ENCODE results near the gene LPXN. TPM values are rescaled to one million over a fixed set of nuclear protein-coding genes. Genes with fewer than 3 reads are reported as not detected.
A peak's percentile ranks its signal among the peaks of the same experiment; 100 is the strongest.
"Not testable (repeated sequence)": the region's sequence is repeated elsewhere in the genome, so short reads cannot be mapped to it uniquely, and the experiment has no call there.

Gene LPXN
- total and polyA plus RNA-seq, 10 donors, result 50.8 to 83.7 (median 65.5) TPM

DNA sequence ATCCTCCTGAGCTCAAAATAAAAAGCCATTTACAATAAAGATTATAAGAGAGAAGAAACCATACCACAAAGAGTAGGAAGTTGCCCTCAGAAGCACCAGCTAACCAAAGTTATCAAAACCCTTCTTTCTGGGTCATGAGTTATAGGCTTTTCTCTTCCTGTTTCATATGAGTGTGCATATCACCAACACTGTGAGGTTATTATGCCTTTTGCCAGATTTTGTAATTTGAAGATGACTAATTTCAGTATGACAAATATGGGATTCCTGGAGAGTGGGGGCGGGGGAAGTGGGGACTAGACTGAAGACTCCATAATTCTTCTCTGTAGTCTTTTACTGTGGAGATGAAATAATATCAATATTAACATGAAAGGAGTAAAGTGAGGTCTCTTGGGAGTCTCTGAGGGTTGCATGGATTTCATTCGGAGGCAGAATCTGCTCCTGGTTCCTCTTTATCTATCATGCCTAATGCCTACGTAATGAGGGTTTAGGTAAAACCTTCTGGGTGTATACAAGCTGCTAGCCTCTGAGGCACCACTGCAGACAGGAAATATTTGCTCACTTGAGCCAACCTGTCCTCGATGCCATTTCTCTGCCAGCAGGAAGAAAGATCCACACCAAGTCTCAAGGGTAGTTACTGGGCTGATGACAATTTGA, 2.1 kb downstream of the LPXN start:
- Histone ChIP-seq H3K4me1 (peaks cover 13 to 90% (median 64%) of the 10 kb centered on the region in 6 donors), H3K36me3 (peaks cover 0 to 28% (median 18%) of the 10 kb centered on the region in 6 donors), H3K27me3 (replicated peaks in 1 of 7) (no peaks in the 10 kb centered on the region), H3K27ac (peak overlapping the region; percentile 68 to 100 (median 100)), H3K9me3 (no peaks in the 10 kb centered on the region), H3K4me3 (peak overlapping the region in 6 of 8 donors; percentile 2 to 81 (median 44))
- 17 to 20% (median 18%) methylated on average over 4 of the region's 4 CpGs for WGBS, 5 donors
- DNase-seq, result no peak
- intact Hi-C loops (cut with DNase I; ENCODE audit: low total_unique reads), result no loop called here
- TF ChIP-seq POLR2A (IDR thresholded peaks at IDR 0.05) (peak in 1 of 3 donors; percentile 33), POLR2AphosphoS5 (IDR thresholded peaks at IDR 0.05) (peak in 1 of 3 donors; percentile 71), CTCF (IDR thresholded peaks at IDR 0.05 in 8 of 11, conservative IDR thresholded peaks at IDR 0.05 in 3 of 11) (no peak)

- Histone ChIP-seq H3K27ac (peak overlapping the region in 7 of 8 donors; percentile 98 to 100 (median 100)), H3K4me1 (peaks cover 13 to 96% (median 71%) of the 10 kb centered on the region in 6 donors), H3K36me3 (peaks cover 0 to 34% (median 18%) of the 10 kb centered on the region in 6 donors), H3K4me3 (peak overlapping the region in 4 of 8 donors; percentile 44 to 81 (median 44))
- H3K27me3 ChIP-seq (replicated peaks in 1 of 7); H3K9me3 ChIP-seq; intact Hi-C loops (cut with DNase I; ENCODE audit: low total_unique reads): not testable (repeated sequence)
- DNase-seq, result peak; percentile 69
- 67 to 78% (median 77%) methylated on average over 14 of the region's 14 CpGs for WGBS, 5 donors
Observed at GRCh38 chr11:58572906-58573305, 2.8 kb downstream of the LPXN start.

GRCh38 chr11:58567889-58568512, 7.7 kb downstream of the LPXN start:
- H3K4me1 ChIP-seq, result peaks cover 0 to 96% (median 39%) of the 10 kb centered on the region in 6 donors
- WGBS, 5 donors, result 50 to 53% (median 50%) methylated on average over 4 of the region's 4 CpGs
- no peaks in the 10 kb centered on the region for H3K27me3 ChIP-seq (replicated peaks in 1 of 7)
- DNase-seq, result peak; percentile 83
- TF ChIP-seq POLR2AphosphoS5 (IDR thresholded peaks at IDR 0.05) (peak in 1 of 3 donors; percentile 33), CTCF (IDR thresholded peaks at IDR 0.05 in 8 of 11, conservative IDR thresholded peaks at IDR 0.05 in 3 of 11) (peak; percentile 64 to 88 (median 83)), POLR2A (IDR thresholded peaks at IDR 0.05) (no peak)
- H3K9me3 ChIP-seq, result no peaks in the 10 kb centered on the region
- peaks cover 0 to 81% (median 25%) of the 10 kb centered on the region in 6 donors for H3K36me3 ChIP-seq
- no peak overlapping the region for H3K4me3 ChIP-seq
- H3K27ac ChIP-seq, result no peak overlapping the region
- intact Hi-C loops (cut with DNase I; ENCODE audit: low total_unique reads), result no loop called here

- H3K9me3 ChIP-seq, result no peaks in the 10 kb centered on the region
- intact Hi-C loops (cut with DNase I; ENCODE audit: low total_unique reads), result no loop called here
- H3K27ac ChIP-seq, result no peak overlapping the region
- H3K4me1 ChIP-seq, result peaks cover 0 to 89% (median 42%) of the 10 kb centered on the region in 6 donors
- H3K27me3 ChIP-seq (replicated peaks in 1 of 7), result no peaks in the 10 kb centered on the region
- TF ChIP-seq POLR2AphosphoS5 (IDR thresholded peaks at IDR 0.05) (no peak), CTCF (IDR thresholded peaks at IDR 0.05 in 8 of 11, conservative IDR thresholded peaks at IDR 0.05 in 3 of 11) (no peak), POLR2A (IDR thresholded peaks at IDR 0.05) (no peak)
- no peak overlapping the region for H3K4me3 ChIP-seq
- no peak for DNase-seq
- peaks cover 0 to 93% (median 23%) of the 10 kb centered on the region in 6 donors for H3K36me3 ChIP-seq
Observed at GRCh38 chr11:58564231-58564630, 11.4 kb downstream of the LPXN start.

Measured in spleen (tissue), 11 donors.